Muscle of leg (tissue), 11 donors: Measurements from ENCODE around the gene RUNDC3A. TPM values are rescaled to one million over a fixed set of nuclear protein-coding genes. Genes with fewer than 3 reads are reported as not detected.
"Not testable (repeated sequence)": the region's sequence is repeated elsewhere in the genome, so short reads cannot be mapped to it uniquely, and the experiment has no call there.

Experiments used
- DNase-seq: peaks from one replicate; pipeline ENCODE4 v3.0.0; 2013
- H3K27ac ChIP-seq: one replicate; pipeline ENCODE4 v1.5.1; 2013; ENCODE audit warnings: mild to moderate bottlenecking, low read length, control low read depth
- H3K27me3 ChIP-seq: one replicate; pipeline ENCODE4 v1.6.1; 2013; ENCODE audit warnings: low read length; ENCODE audit not compliant: control insufficient read depth, insufficient read depth
- H3K36me3 ChIP-seq: one replicate; pipeline ENCODE4 v1.6.1; 2013; ENCODE audit warnings: low read length; ENCODE audit not compliant: control insufficient read depth, insufficient read depth
- H3K4me1 ChIP-seq: one replicate; pipeline ENCODE4 v1.6.1; 2013; ENCODE audit warnings: low read length; ENCODE audit not compliant: control insufficient read depth, insufficient read depth
- H3K4me3 ChIP-seq: one replicate; pipeline ENCODE4 v1.5.1; 2013; ENCODE audit warnings: low read length, control low read depth
- H3K9me3 ChIP-seq: replicated peaks from 2 replicates; pipeline ENCODE4 v1.6.1; 2013; ENCODE audit warnings: low read depth, low read length; ENCODE audit not compliant: control insufficient read depth
- WGBS: methylation state at CpG from one replicate; pipeline ENCODE4 v1.1.5; 2013; ENCODE audit warnings: missing lambda C conversion rate; ENCODE audit not compliant: insufficient coverage; 5-methylcytosine and 5-hydroxymethylcytosine counted together
- polyA plus RNA-seq, 8 donors: library from polyadenylated mRNA; unstranded; fragments of 120-200 nt; gene quantifications; one replicate each; pipeline versions ENCODE4 v1.2.1 to v1.2.3, GENCODE V29; 2013; ENCODE audit warnings: inconsistent platforms in 1 of 8, low replicate concordance in 1 of 8; ENCODE audit not compliant: insufficient read length in 8 of 8, insufficient read depth in 1 of 8
- total RNA-seq: library from RNA; stranded (reverse); fragments of 120-200 nt; gene quantifications from one replicate; pipeline ENCODE4 v1.2.4, GENCODE V29; 2013

RUNDC3A gene
- total and polyA plus RNA-seq, 9 donors: 1.4 to 5.2 (median 3.6) TPM

DNA sequence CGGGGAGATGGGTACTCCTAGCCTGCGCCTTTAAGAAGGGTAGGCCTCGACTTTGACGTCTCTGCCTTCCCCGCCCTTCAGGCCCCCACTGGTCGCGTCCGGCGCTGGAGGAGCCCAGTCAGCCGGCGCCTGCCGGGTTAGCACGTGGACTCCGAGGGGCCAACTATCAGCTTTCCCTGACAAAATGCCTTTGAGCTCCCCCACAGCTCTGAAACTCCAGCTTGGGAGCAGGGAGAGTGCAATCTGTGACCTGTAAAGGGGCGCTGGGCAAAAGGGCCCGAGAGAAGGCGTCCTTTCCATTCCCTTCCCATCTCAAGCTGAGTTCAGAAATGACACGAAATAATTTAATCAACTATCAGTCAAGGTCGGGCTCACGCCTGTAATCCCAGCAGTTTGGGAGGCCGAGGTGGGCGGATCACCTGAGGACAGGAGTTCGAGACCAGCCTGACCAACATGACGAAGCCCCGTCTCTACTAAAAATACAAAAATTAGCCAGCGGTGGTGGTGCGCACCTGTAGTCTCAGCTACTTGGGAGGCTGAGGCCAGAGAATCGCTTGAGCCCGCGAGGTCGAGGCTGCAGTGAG lies 18.6 kb downstream of the RUNDC3A start:
- Histone ChIP-seq H3K27me3 (no peaks in the 10 kb centered on the region), H3K36me3 (peaks cover 5% of the 10 kb centered on the region), H3K4me3 (no peak overlapping the region), H3K9me3 (no peaks in the 10 kb centered on the region), H3K27ac (peak overlapping the region; percentile 13), H3K4me1 (peaks cover 36% of the 10 kb centered on the region)
- peak; percentile 99 for DNase-seq
- 15% methylated on average over 21 of the region's 31 CpGs for WGBS

DNA sequence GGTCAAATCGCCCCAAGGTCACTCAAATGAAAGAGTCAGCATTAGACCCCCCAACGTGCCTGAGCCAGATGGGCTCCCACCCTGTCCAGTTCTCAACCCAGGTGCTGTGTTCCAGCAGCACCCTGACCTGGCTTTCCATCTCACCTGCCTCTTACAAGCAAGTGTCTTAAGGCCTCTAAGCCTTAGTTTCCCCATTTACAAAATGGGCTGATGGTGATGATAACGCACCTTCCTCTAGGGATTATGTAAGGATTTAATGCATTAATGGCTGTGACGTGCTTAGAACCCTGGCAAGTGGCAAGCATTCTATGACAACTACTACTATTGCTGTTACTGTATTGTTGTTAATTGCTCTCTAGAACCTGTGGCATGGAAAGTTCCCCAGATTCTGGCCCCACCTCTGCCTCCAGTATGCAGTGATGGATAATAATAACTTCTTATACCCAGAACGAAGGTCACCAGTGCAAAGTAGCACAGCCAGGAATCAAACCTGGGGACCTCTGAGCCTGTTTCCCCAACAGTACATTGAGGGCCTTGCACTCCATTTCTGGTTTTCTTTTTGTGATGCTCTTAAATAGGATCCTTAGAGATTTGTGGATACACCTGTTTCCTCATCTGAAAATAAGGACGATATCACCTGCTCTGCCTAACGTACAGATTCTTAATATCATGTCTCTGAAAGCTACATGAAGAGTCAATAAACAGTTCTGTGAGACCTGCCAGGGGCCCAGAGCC lies 19.5 kb downstream of the RUNDC3A start:
- Histone ChIP-seq H3K4me3 (no peak overlapping the region), H3K36me3 (no peaks in the 10 kb centered on the region), H3K27ac (no peak overlapping the region), H3K9me3 (no peaks in the 10 kb centered on the region), H3K27me3 (no peaks in the 10 kb centered on the region), H3K4me1 (peaks cover 36% of the 10 kb centered on the region)
- 40% methylated on average over 1 of the region's 7 CpGs for WGBS
- DNase-seq: no peak

DNA sequence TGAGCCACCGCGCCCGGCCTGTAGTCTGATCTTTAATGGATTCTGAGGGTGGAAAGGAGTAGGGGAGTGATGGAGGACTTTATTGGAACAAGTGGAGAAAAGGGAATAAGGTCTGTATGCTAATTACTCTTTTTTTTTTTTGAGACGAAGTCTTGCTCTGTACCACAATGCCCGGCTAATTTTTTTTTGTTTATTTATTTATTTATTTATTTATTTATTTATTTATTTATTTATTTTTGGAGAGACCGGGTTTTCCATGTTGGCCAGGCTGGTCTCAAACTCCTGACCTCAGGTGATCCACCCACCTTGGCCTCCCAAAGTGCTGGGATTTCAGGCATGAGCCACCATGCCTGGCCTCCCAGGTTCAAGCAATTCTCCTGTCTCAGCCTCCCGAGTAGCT lies 21.1 kb downstream of the RUNDC3A start:
- H3K27ac ChIP-seq, H3K9me3 ChIP-seq, H3K27me3 ChIP-seq, H3K4me3 ChIP-seq, DNase-seq, H3K36me3 ChIP-seq: not testable (repeated sequence)
- 92% methylated on average over 4 of the region's 7 CpGs for WGBS
- H3K4me1 ChIP-seq: peaks cover 27% of the 10 kb centered on the region

DNA sequence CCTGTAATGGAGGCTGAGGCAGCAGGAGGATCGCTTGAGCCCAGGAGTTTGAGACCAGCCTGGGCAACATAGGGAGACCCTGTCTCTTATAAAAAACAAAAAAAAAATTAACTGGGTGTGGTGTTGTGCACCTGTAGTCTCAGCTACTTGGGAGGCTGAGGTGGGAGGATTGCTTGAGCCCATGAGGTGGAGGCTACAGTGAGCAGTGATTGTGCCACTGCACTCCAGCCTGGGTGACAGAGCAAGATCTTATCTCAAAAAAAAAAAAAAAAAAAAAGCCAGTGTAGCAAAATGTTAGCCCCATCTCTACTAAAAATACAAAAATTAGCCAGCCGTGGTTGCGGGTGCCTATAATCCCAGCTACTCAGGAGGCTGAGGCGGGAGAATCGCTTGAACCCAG lies 21.9 kb downstream of the RUNDC3A start:
- no CpG with 5 or more reads among the region's 5 CpGs for WGBS
- H3K4me3 ChIP-seq, DNase-seq, H3K27ac ChIP-seq, H3K9me3 ChIP-seq, H3K36me3 ChIP-seq, H3K27me3 ChIP-seq: not testable (repeated sequence)
- H3K4me1 ChIP-seq: peaks cover 22% of the 10 kb centered on the region

DNA sequence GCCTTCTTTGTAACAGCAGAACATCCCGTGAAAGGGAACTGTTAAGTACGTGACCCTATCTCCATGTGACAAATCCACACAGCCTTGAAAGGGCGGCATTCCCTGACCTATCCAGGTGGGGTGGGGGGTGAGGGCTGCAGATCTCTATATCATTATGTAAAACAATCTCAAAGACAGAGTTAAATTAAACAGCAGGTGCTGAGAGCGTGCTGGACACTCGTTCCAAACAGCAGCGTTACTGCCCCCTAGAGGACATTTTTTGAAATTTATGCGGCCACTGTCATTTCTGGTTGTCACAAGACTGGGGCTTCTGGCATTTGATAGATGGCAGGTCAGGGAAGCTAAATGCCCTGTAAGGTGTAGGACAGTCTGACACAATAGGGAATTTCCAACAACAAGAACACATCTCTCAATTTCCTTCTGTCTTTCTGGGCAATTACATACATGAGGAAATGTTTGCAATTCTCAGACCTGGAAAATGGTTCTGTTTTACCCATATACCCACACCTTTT lies 22.9 kb downstream of the RUNDC3A start:
- WGBS: 0% methylated on average over 3 of the region's 7 CpGs
- Histone ChIP-seq H3K27me3 (peaks cover 3% of the 10 kb centered on the region), H3K36me3 (no peaks in the 10 kb centered on the region), H3K4me1 (peaks cover 12% of the 10 kb centered on the region), H3K27ac (no peak overlapping the region), H3K4me3 (no peak overlapping the region), H3K9me3 (no peaks in the 10 kb centered on the region)
- DNase-seq: peak; percentile 85

DNA sequence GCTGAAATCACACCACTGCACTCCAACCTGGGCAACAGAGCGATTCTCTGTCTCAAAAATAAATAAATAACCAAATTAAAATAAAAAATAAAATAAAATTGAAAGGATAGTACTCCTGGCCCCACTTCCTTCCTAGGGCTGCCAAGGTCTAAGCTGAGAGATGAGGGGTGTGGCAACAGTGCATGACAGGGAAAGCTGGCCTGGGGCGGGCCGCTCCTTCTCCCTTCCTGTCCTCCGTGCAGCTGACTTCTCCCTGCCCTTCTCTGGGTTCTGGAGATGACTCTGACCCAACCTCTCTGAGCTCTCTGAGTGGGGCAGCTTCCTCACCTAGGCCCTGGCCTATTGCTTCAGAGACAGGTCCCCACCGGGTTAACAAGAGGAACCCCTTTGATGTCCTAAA lies 25.0 kb downstream of the RUNDC3A start:
- Histone ChIP-seq H3K4me3 (no peak overlapping the region), H3K4me1 (peaks cover 8% of the 10 kb centered on the region), H3K36me3 (no peaks in the 10 kb centered on the region), H3K27me3 (peaks cover 5% of the 10 kb centered on the region), H3K27ac (no peak overlapping the region), H3K9me3 (no peaks in the 10 kb centered on the region)
- DNase-seq: no peak
- WGBS: 52% methylated on average over 4 of the region's 5 CpGs

DNA sequence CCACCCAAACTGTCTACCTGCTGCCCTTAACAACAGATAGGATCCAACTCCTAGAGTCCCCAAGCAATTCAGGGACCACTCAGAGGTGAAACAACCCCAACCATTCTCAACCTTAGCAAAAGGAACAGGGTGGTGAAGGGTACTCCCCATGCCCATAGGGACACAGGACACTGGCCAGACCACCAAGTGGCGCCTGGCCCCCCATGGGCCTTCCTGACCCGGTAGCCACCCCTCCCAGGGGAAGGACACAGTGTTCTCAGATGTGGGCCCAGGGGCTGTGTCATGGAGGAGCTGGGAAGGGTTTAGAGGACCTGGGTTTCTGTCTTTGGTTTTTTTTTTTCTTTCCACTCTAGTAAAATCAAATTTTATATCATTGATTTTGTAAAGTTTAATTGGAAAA lies 25.9 kb downstream of the RUNDC3A start:
- Histone ChIP-seq H3K4me1 (peaks cover 14% of the 10 kb centered on the region), H3K9me3 (no peaks in the 10 kb centered on the region), H3K36me3 (no peaks in the 10 kb centered on the region), H3K27ac (no peak overlapping the region), H3K4me3 (no peak overlapping the region), H3K27me3 (peaks cover 5% of the 10 kb centered on the region)
- no CpG with 5 or more reads among the region's 2 CpGs for WGBS
- DNase-seq: no peak

DNA sequence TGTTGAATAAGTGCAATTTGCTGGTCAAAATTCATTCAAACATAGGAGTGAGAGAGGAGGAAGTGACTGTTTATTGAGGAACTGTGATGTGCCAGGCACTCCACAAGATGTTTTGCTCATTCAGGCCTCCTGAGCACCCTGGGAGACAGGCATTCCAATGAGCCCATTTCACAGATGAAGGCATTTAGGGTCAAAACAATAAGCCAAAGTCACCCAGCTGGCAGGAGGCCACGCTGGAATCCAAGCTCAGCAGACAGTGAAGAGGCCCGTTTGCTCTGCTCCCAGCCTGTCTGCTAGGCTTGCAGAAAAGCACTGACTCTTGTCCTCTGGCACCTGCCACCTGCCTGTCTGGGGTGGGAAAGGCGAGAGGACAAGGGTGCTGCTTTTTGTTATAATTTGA lies 26.3 kb downstream of the RUNDC3A start:
- DNase-seq: no peak
- Histone ChIP-seq H3K9me3 (no peaks in the 10 kb centered on the region), H3K27me3 (peaks cover 5% of the 10 kb centered on the region), H3K36me3 (no peaks in the 10 kb centered on the region), H3K27ac (no peak overlapping the region), H3K4me1 (peaks cover 14% of the 10 kb centered on the region), H3K4me3 (no peak overlapping the region)
- 24% methylated on average over 2 of the region's 3 CpGs for WGBS

DNA sequence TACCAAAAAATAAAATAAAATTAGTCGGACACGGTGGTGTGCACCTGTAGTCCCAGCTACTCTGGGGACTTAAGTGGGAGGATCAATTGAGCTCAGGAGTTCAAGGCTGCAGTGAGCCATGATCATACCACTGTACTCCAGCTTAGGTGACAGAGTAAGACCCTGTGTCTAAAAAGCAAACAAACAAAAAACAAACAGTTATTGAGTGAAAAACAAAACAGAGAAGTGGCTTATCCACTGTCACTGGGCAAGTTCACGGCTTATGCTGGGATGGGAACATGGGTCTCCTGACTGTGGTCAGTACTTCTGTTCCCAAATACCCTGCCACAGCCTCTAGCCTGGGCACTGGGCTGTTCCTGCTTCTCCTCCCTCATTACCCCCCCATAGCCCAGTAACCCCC lies 27.2 kb downstream of the RUNDC3A start:
- no peaks in the 10 kb centered on the region for H3K9me3 ChIP-seq
- no peak for DNase-seq
- H3K36me3 ChIP-seq: no peaks in the 10 kb centered on the region
- H3K4me3 ChIP-seq: no peak overlapping the region
- peaks cover 14% of the 10 kb centered on the region for H3K4me1 ChIP-seq
- peaks cover 5% of the 10 kb centered on the region for H3K27me3 ChIP-seq
- 82% methylated on average over 1 of the region's 3 CpGs for WGBS
- no peak overlapping the region for H3K27ac ChIP-seq

DNA sequence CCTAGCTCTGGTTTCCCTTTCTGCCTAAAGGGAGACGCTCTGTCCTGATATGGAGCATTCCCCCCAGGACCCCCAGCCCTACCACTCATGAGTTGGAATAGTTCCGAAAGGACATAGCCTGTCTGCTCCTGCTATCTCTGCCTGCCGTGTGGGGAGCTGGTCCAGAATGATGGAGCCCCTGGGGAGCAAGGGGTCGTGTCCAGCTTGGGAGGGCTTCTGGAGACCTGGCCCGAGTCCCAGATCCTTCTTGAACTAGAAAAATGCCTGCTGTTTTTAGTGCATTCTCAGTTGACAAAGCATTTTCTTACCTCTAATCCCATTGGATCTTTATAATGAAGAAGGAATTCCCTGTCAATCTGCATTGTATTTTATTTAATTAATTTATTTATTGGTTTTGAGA lies 27.6 kb downstream of the RUNDC3A start:
- no peak for DNase-seq
- H3K27me3 ChIP-seq: peaks cover 5% of the 10 kb centered on the region
- no peak overlapping the region for H3K4me3 ChIP-seq
- peaks cover 11% of the 10 kb centered on the region for H3K4me1 ChIP-seq
- no peak overlapping the region for H3K27ac ChIP-seq
- H3K36me3 ChIP-seq: no peaks in the 10 kb centered on the region
- H3K9me3 ChIP-seq: no peaks in the 10 kb centered on the region
- no CpG with 5 or more reads among the region's 5 CpGs for WGBS
